Epithelial cell of esophagus (primary cell): ENCODE results near the gene RHOV.

Source experiments
- DNase-seq: peaks from one replicate; pipeline ENCODE4 v3.0.0; 2010; ENCODE audit warnings: low read depth
- H3K4me3 ChIP-seq: 2 replicates; pipeline ENCODE4 v1.5.1; 2011; ENCODE audit warnings: mild to moderate bottlenecking, low read length, control low read depth
- CTCF ChIP-seq: IDR thresholded peaks from 2 replicates; pipeline ENCODE4 v1.5.1; 2011; ENCODE audit warnings: low read depth, mild to moderate bottlenecking, low read length, control low read depth, inconsistent platforms; ENCODE audit not compliant: insufficient read depth; ENCODE audit errors: missing control alignments

Gene RHOV

GRCh38 chr15:40893733-40894680 is 20.0 kb upstream of the RHOV start, which contains the start of gene VPS18:
Gene VPS18 (plus strand): TSS chr15:40894450. CDS start chr15:40894769, 319 bp downstream.
- TF ChIP-seq CTCF: peak; percentile 82
- peak; percentile 99 for DNase-seq

GRCh38 chr15:40893019-40893670 is 19.1 kb upstream of the RHOV start:
- no peak for TF ChIP-seq CTCF
- peak; percentile 77 for DNase-seq

More at GRCh38 chr15:40893733-40894680, 20.0 kb upstream of the RHOV start, which contains the start of gene VPS18:
- H3K4me3 ChIP-seq: peak within 1 kb of the TSS; percentile 78

GRCh38 chr15:40892447-40893012 is 18.5 kb upstream of the RHOV start:
- H3K4me3 ChIP-seq: no peak overlapping the region
- no peak for TF ChIP-seq CTCF
- no peak for DNase-seq

More at GRCh38 chr15:40893019-40893670, 19.1 kb upstream of the RHOV start:
- no peak overlapping the region for H3K4me3 ChIP-seq

- TF ChIP-seq CTCF: peak; percentile 80
- DNase-seq: peak; percentile 82
- no peak overlapping the region for H3K4me3 ChIP-seq
Measured at GRCh38 chr15:40891810-40892446, 17.9 kb upstream of the RHOV start.

DNA sequence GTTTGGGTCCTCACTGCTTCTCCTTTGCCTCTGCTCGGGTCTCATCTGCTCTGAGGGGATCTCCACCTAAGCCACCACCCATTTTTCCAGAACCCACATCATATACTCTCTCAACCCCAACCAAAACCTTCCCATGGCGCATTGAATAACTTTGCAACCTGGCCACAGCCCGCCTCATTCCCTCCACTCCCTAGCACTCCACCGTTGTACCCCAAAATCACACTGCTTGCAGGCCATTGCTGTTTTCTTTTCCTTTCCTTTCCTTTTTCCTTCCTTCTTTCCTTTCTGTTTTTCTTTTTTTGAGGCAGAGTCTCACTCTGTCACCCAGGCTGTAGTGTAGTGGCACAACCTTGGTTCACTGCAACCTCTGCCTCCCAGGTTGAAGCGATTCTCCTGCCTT is 17.1 kb upstream of the RHOV start:
- no peak for TF ChIP-seq CTCF
- H3K4me3 ChIP-seq: no peak overlapping the region
- no peak for DNase-seq

DNA sequence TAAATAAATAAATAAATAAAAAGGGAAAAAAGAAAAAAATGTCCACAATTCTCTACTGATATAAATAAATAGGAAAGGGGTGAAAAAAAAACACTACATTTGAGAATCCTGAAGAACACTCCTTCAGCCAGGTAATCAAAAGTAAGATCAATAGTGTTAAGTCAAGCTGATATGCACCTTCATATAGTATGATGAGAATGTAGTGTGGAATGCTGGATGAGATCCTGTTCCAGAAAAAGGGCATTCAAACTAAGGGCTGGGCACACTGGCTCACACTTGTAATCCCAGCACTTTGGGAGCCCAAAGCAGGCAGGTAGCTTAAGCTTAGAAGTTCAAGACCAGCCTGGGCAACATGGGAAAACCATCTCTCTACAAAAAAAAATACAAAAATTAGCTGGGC is 15.1 kb upstream of the RHOV start:
- H3K4me3 ChIP-seq: no peak overlapping the region
- DNase-seq: no peak
- TF ChIP-seq CTCF: no peak
